GM13976 (cell line): ENCODE data around the gene DNAAF5.

Experiments used
- DNase-seq: peaks from one replicate; pipeline ENCODE4 v3.0.0; 2012; ENCODE audit warnings: low spot score
- in situ Hi-C: fragments of 300-500 bp; cut with MboI; formaldehyde crosslinking; loops from one replicate; pipeline ENCODE4 v1.12.0; 2022; ENCODE audit warnings: low sequenced_read_pairs, mixed read lengths, inconsistent platforms; ENCODE audit not compliant: unreplicated experiment
- TF ChIP-seq, protein P1 (sequence below): IDR thresholded peaks from 2 replicates; pipeline ENCODE4 v1.5.1; 2012; ENCODE audit warnings: borderline replicate concordance, mild to moderate bottlenecking; ENCODE audit not compliant: insufficient read depth; ENCODE audit errors: extremely low read depth, missing control alignments, control extremely low read depth

Gene DNAAF5

DNA sequence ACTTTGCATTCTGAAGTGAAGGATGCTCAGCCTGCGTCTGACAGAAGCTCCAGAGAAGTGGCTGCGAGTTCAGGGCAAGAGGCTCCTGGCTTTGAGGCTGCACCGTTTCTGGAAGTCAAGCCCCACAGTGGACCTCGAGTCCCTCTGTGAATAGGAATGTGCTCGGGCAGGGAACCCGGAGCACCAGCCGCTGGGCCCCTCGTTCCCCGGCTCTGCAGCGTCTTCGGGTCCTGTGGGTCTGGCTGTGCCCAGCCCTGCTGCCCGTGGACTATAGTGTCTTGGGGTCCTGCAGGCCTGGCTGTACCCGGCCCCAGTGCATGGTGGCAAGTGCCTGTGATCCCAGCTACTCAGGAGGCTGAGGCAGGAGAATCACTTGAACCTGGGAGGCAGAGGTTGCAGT, 45.9 kb downstream of the DNAAF5 start:
- TF ChIP-seq, protein P1, sequence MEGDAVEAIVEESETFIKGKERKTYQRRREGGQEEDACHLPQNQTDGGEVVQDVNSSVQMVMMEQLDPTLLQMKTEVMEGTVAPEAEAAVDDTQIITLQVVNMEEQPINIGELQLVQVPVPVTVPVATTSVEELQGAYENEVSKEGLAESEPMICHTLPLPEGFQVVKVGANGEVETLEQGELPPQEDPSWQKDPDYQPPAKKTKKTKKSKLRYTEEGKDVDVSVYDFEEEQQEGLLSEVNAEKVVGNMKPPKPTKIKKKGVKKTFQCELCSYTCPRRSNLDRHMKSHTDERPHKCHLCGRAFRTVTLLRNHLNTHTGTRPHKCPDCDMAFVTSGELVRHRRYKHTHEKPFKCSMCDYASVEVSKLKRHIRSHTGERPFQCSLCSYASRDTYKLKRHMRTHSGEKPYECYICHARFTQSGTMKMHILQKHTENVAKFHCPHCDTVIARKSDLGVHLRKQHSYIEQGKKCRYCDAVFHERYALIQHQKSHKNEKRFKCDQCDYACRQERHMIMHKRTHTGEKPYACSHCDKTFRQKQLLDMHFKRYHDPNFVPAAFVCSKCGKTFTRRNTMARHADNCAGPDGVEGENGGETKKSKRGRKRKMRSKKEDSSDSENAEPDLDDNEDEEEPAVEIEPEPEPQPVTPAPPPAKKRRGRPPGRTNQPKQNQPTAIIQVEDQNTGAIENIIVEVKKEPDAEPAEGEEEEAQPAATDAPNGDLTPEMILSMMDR, result no peak
- in situ Hi-C loops, result no loop called here
- DNase-seq, result no peak

GRCh38 chr7:772861-773621, 46.5 kb downstream of the DNAAF5 start:
- TF ChIP-seq, protein P1, result no peak
- DNase-seq, result no peak
- in situ Hi-C loops, result no loop called here

GRCh38 chr7:773622-773915, 47.1 kb downstream of the DNAAF5 start:
- DNase-seq, result no peak
- in situ Hi-C loops, result no loop called here
- TF ChIP-seq, protein P1, result no peak

DNA sequence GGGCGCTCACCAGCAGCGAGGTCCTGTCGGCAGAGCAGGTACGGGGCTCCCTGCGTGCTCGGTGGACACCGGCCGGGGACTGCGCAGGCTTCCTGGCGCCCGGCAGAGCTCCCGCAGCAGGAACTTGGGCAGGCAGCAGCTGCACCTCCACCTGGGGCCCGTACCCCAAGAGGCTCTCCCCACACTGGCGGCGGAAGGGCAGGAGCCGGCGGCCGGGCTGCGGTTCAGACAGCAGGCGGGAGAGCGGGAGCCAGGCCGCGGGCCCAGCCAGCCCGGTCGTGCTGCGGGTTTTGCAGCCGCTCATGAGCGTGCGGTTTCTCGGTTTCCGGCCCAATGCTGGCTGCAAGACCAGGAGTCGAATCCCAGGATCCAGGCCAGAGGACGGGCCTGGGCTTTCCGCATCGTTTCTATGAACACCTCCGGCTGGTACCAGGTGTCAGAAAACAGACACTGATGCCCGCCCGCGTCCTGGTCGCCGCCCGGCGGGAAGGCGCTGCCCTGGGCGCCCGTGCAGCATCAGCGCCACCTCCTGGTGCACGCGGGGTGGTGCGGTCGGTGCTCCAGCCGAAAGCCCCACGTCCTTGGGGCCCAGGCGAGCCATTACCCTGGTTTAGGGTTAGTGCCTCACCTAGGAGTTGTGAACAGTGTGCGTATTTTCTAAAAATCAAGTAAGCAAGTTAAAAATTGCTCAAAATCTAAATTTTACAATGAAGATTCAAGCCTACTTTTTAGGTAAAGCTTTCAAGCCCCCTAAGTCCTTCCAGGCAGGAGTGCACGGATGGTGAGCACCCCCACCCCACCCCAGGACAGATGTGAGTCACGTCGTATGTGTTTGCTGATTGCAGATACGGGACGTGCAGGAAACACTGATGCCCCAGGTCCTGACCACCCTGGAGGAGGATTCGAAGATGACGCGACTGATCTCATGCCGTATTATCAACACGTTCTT, 47.9 kb downstream of the DNAAF5 start:
- DNase-seq, result peak; percentile 86
- in situ Hi-C loops, result loop anchor here (5.0 kb wide), 1 partner anchor 452 kb away; no protein-coding TSS in a partner anchor
- TF ChIP-seq, protein P1, result peak; percentile 79

GRCh38 chr7:776381-776780, 49.9 kb downstream of the DNAAF5 start:
- TF ChIP-seq, protein P1, result no peak
- in situ Hi-C loops, result loop anchor here (5.0 kb wide), 1 partner anchor 454 kb away; no protein-coding TSS in a partner anchor
- DNase-seq, result no peak

- TF ChIP-seq, protein P1, result no peak
- DNase-seq, result no peak
- in situ Hi-C loops, result loop anchor here (5.0 kb wide), 1 partner anchor 455 kb away; no protein-coding TSS in a partner anchor
These were observed 50.7 kb downstream of the DNAAF5 start for GRCh38 chr7:776992-777727.
